Stimulated activated CD8-positive, alpha-beta memory T cell treated with anti-CD3 and anti-CD28 coated beads, Interleukin-7, amount 100 ng/mL, for 1 hour (primary cell): ENCODE results near the gene LRTM1.

Experiments
- DNase-seq, 2 donors: peaks; one replicate each; pipeline ENCODE4 v3.0.0-alpha.2; 2020; ENCODE audit warnings: low read depth in 2 of 2

The LRTM1 gene

GRCh38 chr3:54892168-54892567, 35.7 kb downstream of the LRTM1 start:
- DNase-seq = no peak

- DNase-seq = no peak
These were observed 36.3 kb downstream of the LRTM1 start for GRCh38 chr3:54891540-54891897.

- DNase-seq = no peak
These were observed 38.1 kb downstream of the LRTM1 start for GRCh38 chr3:54889731-54890130.

- DNase-seq = no peak
These were observed 39.0 kb downstream of the LRTM1 start for GRCh38 chr3:54888873-54889272.

- no peak for DNase-seq
These were observed 39.7 kb downstream of the LRTM1 start for GRCh38 chr3:54888162-54888561.

- no peak for DNase-seq
These were observed 45.6 kb downstream of the LRTM1 start for GRCh38 chr3:54882129-54882833.

GRCh38 chr3:54878145-54878544, 49.7 kb downstream of the LRTM1 start:
- no peak for DNase-seq

GRCh38 chr3:54877730-54878129, 50.1 kb downstream of the LRTM1 start:
- no peak for DNase-seq

- DNase-seq = no peak
These were observed 51.2 kb downstream of the LRTM1 start for GRCh38 chr3:54876694-54877093.

GRCh38 chr3:54875596-54876268, 52.1 kb downstream of the LRTM1 start:
- no peak for DNase-seq

GRCh38 chr3:54874816-54875556, 52.9 kb downstream of the LRTM1 start:
- no peak for DNase-seq

- DNase-seq = no peak
These were observed 54.5 kb downstream of the LRTM1 start for GRCh38 chr3:54873059-54874010.

- DNase-seq = no peak
These were observed 56.0 kb downstream of the LRTM1 start for GRCh38 chr3:54871867-54872266.

- DNase-seq = no peak
These were observed 57.4 kb downstream of the LRTM1 start for GRCh38 chr3:54870423-54870822.
